Panc1 (cell line): ENCODE measurements around the gene NID2. TPM values are rescaled to one million over a fixed set of nuclear protein-coding genes. Genes with fewer than 3 reads are reported as not detected.

Experiments used
- ATAC-seq: fragments of 200-7000 bp; cut with Tn5 transposase; 2 replicates; pipeline ENCODE4 v1.9.1; 2020; ENCODE audit warnings: mild to moderate bottlenecking, moderate library complexity
- BruUV-seq: library from RNA; stranded (reverse); fragments of 400-500 nt; replicated peaks from 2 replicates; lab custom pipeline; 2021; lab: Mats Ljungman, UMichigan
- CTCF ChIA-PET: fragments of 300-600 bp; sonication (Branson Sonifier 250); formaldehyde crosslinking; loops from one replicate; lab custom pipeline; 2022; ENCODE audit warnings: antibody characterized with exemption; lab: Charles Lee
- POLR2A ChIA-PET: fragments of 300-600 bp; sonication (Branson Sonifier 250); formaldehyde crosslinking; loops from one replicate; lab custom pipeline; 2022; ENCODE audit warnings: antibody characterized with exemption; lab: Charles Lee
- DNase-seq: peaks from one replicate; pipeline ENCODE4 v3.0.0-alpha.2; 2010; ENCODE audit warnings: low read depth, low spot score
- H3K27ac ChIP-seq: 2 replicates; pipeline ENCODE4 v1.5.1; 2011; ENCODE audit warnings: mild to moderate bottlenecking, low read length, inconsistent platforms
- H3K27me3 ChIP-seq: fragments of 200-500 bp; sonication (Bioruptor generic); 2 replicates; pipeline ENCODE4 v1.6.0; 2014; ENCODE audit warnings: low read length, inconsistent platforms; ENCODE audit not compliant: control insufficient read depth, insufficient read depth
- H3K36me3 ChIP-seq: fragments of 200-500 bp; sonication (Bioruptor generic); 2 replicates; pipeline ENCODE4 v1.5.1; 2014; ENCODE audit warnings: inconsistent platforms, mild to moderate bottlenecking, low read length, moderate library complexity; ENCODE audit not compliant: control insufficient read depth, insufficient read depth
- H3K4me1 ChIP-seq: 2 replicates; pipeline ENCODE4 v1.5.1; 2011; ENCODE audit warnings: inconsistent platforms, mild to moderate bottlenecking, low read length, moderate library complexity; ENCODE audit not compliant: control insufficient read depth, insufficient read depth
- H3K4me3 ChIP-seq, 2 experiments: 2 replicates each; pipeline ENCODE4 v1.5.1; 2011 to 2012; ENCODE audit warnings: low read depth in 2 of 2, low read length in 2 of 2, mild to moderate bottlenecking in 2 of 2, inconsistent platforms in 1 of 2, moderate library complexity in 1 of 2
- H3K9me3 ChIP-seq: fragments of 200-500 bp; sonication (Bioruptor generic); 2 replicates; pipeline ENCODE4 v1.5.1; 2014; ENCODE audit warnings: low read depth, mild to moderate bottlenecking, inconsistent platforms, low read length, moderate library complexity; ENCODE audit not compliant: control insufficient read depth, insufficient read depth
- POLR2AphosphoS5 ChIP-seq: IDR thresholded peaks from 2 replicates; pipeline ENCODE4 v1.6.1; 2012; ENCODE audit warnings: mild to moderate bottlenecking, low read depth, low read length, moderate library complexity
- SIN3A ChIP-seq: IDR thresholded peaks from 2 replicates; pipeline ENCODE4 v1.6.1; 2012; ENCODE audit warnings: low read depth, mild to moderate bottlenecking, low read length, moderate library complexity, borderline replicate concordance; ENCODE audit not compliant: insufficient read depth
- TCF7L2 ChIP-seq: IDR thresholded peaks from 2 replicates; pipeline ENCODE4 v1.6.1; 2011; ENCODE audit warnings: mild to moderate bottlenecking, low read depth, low read length, inconsistent platforms
- in situ Hi-C: cut with HindIII; loops from 2 replicates; pipeline ENCODE4 v1.10.0; 2016; ENCODE audit warnings: low sequenced_read_pairs, low pct_unique_long_range_greater_than_20kb
- intact Hi-C: fragments of 100-400 bp; cut with micrococcal nuclease; formaldehyde crosslinking; loops from one replicate; pipeline ENCODE4 v1.10.0; 2022; ENCODE audit not compliant: unreplicated experiment
- total RNA-seq: library from RNA; stranded (reverse); gene quantifications from one replicate; pipeline ENCODE4 v1.2.1, GENCODE V29; 2021; ENCODE audit not compliant: unreplicated experiment
- TF ChIP-seq, protein P1 (sequence below), 2 experiments: IDR thresholded peaks; 2 replicates each; pipeline ENCODE4 v1.6.1; 2011 to 2012; ENCODE audit warnings: low read depth in 2 of 2, control low read depth in 1 of 2, low read length in 1 of 2, mild to moderate bottlenecking in 1 of 2, moderate library complexity in 1 of 2; ENCODE audit not compliant: insufficient read depth in 1 of 2
- TF ChIP-seq, protein P2 (sequence below): fragments of 450-650 bp; IDR thresholded peaks from 2 replicates; pipeline ENCODE4 v1.5.1; 2017; ENCODE audit warnings: mild to moderate bottlenecking

The NID2 gene
- total RNA-seq, 1 experiment from 2014 or later: 0.36 TPM

GRCh38 chr14:52053044-52053443, 15.8 kb downstream of the NID2 start:
- Histone ChIP-seq H3K27ac (no peak overlapping the region), H3K4me1 (no peaks in the 10 kb centered on the region), H3K4me3 (no peak overlapping the region), H3K27me3 (no peaks in the 10 kb centered on the region; the same call in 1 of the 2 replicates), H3K36me3 (no peaks in the 10 kb centered on the region), H3K9me3 (no peaks in the 10 kb centered on the region)
- TF ChIP-seq POLR2AphosphoS5 (no peak), TCF7L2 (no peak), SIN3A (no peak)
- TF ChIP-seq, protein P1, sequence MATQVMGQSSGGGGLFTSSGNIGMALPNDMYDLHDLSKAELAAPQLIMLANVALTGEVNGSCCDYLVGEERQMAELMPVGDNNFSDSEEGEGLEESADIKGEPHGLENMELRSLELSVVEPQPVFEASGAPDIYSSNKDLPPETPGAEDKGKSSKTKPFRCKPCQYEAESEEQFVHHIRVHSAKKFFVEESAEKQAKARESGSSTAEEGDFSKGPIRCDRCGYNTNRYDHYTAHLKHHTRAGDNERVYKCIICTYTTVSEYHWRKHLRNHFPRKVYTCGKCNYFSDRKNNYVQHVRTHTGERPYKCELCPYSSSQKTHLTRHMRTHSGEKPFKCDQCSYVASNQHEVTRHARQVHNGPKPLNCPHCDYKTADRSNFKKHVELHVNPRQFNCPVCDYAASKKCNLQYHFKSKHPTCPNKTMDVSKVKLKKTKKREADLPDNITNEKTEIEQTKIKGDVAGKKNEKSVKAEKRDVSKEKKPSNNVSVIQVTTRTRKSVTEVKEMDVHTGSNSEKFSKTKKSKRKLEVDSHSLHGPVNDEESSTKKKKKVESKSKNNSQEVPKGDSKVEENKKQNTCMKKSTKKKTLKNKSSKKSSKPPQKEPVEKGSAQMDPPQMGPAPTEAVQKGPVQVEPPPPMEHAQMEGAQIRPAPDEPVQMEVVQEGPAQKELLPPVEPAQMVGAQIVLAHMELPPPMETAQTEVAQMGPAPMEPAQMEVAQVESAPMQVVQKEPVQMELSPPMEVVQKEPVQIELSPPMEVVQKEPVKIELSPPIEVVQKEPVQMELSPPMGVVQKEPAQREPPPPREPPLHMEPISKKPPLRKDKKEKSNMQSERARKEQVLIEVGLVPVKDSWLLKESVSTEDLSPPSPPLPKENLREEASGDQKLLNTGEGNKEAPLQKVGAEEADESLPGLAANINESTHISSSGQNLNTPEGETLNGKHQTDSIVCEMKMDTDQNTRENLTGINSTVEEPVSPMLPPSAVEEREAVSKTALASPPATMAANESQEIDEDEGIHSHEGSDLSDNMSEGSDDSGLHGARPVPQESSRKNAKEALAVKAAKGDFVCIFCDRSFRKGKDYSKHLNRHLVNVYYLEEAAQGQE (IDR thresholded peaks at IDR 0.05; ENCODE audit: insufficient read depth in 1 of 2, low read depth in 2 of 2, low read length in 1 of 2): no peak
- TF ChIP-seq, protein P2, sequence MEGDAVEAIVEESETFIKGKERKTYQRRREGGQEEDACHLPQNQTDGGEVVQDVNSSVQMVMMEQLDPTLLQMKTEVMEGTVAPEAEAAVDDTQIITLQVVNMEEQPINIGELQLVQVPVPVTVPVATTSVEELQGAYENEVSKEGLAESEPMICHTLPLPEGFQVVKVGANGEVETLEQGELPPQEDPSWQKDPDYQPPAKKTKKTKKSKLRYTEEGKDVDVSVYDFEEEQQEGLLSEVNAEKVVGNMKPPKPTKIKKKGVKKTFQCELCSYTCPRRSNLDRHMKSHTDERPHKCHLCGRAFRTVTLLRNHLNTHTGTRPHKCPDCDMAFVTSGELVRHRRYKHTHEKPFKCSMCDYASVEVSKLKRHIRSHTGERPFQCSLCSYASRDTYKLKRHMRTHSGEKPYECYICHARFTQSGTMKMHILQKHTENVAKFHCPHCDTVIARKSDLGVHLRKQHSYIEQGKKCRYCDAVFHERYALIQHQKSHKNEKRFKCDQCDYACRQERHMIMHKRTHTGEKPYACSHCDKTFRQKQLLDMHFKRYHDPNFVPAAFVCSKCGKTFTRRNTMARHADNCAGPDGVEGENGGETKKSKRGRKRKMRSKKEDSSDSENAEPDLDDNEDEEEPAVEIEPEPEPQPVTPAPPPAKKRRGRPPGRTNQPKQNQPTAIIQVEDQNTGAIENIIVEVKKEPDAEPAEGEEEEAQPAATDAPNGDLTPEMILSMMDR: no peak
- ATAC-seq (no peak), DNase-seq (no peak)
- ChIA-PET CTCF (no interaction called here), POLR2A (no interaction called here)
- BruUV-seq: no TSS peak
- intact Hi-C loops (no loop called here), in situ Hi-C loops (no loop called here)

DNA sequence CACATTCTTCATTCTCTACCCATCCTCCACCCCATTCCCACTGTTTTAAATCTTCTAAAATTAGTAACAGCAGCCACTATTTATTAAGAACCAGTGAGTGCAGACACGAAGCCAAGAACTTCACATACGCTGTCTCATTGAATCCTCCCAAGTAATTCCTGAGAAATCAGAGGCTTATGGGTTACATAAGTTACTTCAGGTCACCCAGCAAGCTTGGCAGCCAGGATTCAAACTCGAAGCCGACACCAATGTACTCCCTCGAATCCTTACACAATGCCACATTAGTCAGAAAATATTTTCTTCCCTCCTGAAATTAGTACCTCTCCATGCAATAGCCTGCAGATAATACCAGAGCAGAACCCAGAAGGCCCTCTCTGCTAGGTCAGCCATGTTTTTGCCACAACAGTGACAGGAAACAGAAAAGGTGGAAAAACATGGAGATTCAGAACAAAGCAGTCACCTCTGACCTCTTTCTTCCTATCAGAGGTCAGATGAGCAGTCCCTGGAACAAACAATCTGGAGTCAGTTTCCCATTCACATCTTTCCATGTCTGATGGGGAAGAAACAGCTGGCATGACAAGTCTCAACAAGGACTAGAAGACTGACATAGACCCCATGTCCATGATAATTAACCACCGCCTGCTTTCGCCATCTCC, 16.4 kb downstream of the NID2 start:
- H3K36me3 ChIP-seq: no peaks in the 10 kb centered on the region
- no peak overlapping the region for H3K4me3 ChIP-seq
- no TSS peak for BruUV-seq
- ChIA-PET CTCF (no interaction called here), POLR2A (no interaction called here)
- H3K9me3 ChIP-seq: no peaks in the 10 kb centered on the region
- intact Hi-C loops (no loop called here), in situ Hi-C loops (no loop called here)
- DNase-seq (no peak), ATAC-seq (no peak)
- TF ChIP-seq TCF7L2 (no peak), SIN3A (no peak), POLR2AphosphoS5 (no peak)
- TF ChIP-seq, protein P2: no peak
- H3K27ac ChIP-seq: no peak overlapping the region
- H3K27me3 ChIP-seq: no peaks in the 10 kb centered on the region; the same call in 1 of the 2 replicates
- no peaks in the 10 kb centered on the region for H3K4me1 ChIP-seq
